Stimulated activated CD8-positive, alpha-beta memory T cell treated with anti-CD3 and anti-CD28 coated beads, Interleukin-15, amount 100 ng/mL, for 1 hour (primary cell): Measurements from ENCODE around the gene MRPL20.
"Not testable (repeated sequence)": the region's sequence is repeated elsewhere in the genome, so short reads cannot be mapped to it uniquely, and the experiment has no call there.

Experiments used
- DNase-seq: peaks from one replicate; pipeline ENCODE4 v3.0.0-alpha.2; 2020; ENCODE audit warnings: low read depth

The MRPL20 gene

GRCh38 chr1:1385931-1386330 is 21.2 kb downstream of the MRPL20 start:
- DNase-seq, result no peak

- not testable (repeated sequence) for DNase-seq
These were observed 21.8 kb downstream of the MRPL20 start for GRCh38 chr1:1385339-1385738.

- DNase-seq, result no peak
These were observed 25.8 kb downstream of the MRPL20 start for GRCh38 chr1:1381294-1381693.

- no peak for DNase-seq
These were observed 26.2 kb downstream of the MRPL20 start for GRCh38 chr1:1380860-1381259.

- DNase-seq, result no peak
These were observed 29.4 kb downstream of the MRPL20 start for GRCh38 chr1:1377540-1378205.

DNA sequence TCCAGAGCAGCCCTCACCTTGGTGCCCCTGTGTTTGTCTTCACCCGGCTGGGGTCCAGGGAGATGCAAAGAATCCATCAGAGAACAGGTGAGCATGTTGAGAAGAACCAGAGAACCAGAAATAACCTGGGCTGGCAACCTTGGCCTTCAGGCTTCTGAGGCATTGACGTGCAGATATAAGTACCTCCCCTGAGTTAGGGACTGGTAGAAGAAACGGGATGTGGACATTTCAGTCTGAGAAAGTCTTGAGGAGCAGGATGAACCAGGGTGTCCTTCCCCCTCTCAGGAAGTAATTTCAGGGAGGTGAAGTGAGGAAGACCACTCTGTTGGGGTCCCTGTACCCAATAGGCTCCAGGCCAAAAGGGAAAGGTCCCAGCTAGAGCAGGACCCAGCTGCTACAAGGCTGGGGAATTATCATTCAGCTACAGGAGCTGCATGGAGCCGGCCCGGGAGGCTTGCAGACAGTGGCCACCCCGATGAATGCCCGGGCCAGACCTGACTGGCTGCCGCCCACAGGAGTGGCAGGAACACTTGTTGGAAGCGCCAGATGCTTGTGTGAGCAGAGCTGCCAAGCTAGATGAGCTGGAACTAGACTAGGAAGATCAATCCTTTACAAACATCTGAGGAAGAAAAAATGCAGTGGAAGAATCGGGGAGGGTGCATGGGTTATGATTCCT is 30.4 kb downstream of the MRPL20 start:
- DNase-seq, result no peak

DNA sequence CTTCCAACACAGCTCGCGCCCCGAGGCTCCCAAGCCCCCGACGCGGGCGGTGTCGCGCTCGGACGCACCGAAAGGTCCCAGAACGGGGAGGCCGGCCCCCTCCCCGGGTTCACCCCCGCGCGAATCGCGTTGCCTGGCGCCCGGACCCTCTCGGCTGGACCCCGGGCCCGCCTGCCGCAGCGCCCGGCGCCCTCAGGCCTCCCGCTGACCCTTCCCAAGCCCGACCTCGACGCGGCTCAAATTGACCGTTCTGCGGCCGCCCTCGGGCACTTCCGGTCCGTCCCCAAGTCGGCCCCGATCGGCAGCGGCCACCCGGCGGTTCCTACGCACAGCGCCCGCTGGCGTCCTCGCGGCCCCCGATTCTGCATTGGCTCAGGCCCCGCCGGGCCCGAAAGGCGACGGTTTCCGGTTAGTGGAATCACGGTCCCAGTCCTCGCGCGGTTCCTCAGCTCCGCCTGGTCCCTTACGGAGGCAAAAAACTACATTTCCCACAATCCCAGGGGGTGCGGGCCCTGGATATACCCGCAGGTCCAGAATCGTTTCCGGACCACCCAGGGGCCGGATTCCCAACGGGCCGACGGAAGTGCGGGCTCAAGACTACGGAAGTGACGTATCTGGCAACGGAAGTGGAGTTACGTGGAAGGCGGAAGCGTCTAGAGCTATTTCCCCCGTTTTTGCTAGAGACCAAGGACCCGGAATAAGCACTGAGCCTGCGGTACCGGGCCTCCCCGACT is 32.0 kb downstream of the MRPL20 start, which contains the start of gene AURKAIP1:
Gene AURKAIP1 (minus strand): TSS at position 279 of the 734 bp plus-strand sequence. CDS start 451 bp downstream, outside the sequence.
- DNase-seq, result peak; percentile 84

- no peak for DNase-seq
These were observed 32.5 kb downstream of the MRPL20 start for GRCh38 chr1:1374589-1374928.

DNA sequence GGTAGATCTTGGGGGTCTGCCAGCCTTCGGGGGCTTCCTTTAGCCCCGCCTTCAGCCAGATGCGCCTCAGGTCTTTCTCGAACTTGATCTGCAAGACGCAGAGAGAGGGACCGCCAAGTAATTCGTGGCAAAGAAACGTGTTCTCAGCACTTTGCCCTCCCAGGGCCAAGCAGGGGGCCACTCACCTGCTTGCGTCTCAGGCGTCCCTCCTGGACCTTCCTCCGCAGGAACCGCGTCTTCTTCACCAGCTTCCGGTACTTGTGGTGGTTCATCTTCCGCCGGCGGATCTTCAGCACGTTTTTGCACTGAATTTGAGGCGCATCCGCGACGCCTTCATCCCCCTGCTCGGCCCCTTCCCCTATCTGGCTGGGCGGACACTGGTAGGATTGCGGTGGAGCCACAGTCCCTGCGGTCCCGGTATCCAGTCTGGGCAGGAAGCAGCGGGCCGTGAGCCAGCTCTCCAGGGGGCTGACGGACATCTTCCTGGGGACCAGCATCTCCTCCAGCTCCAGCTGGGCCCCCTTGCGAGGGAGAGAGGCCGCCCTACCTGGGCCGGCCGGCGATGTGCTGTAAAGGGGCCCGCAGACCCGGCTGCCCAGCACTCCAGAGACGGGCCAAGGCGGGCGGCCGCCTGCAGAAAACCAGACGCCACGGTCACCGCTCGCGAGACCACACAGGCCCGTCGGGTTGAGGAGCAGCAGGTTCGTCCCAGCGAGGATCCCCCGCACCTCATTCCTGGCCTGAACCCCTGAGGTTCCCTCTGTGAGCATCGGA is 33.1 kb downstream of the MRPL20 start:
- no peak for DNase-seq

GRCh38 chr1:1373051-1373814 is 33.9 kb downstream of the MRPL20 start:
- DNase-seq, result no peak

- DNase-seq, result peak; percentile 67
These were observed 35.1 kb downstream of the MRPL20 start for GRCh38 chr1:1371746-1372711.

DNA sequence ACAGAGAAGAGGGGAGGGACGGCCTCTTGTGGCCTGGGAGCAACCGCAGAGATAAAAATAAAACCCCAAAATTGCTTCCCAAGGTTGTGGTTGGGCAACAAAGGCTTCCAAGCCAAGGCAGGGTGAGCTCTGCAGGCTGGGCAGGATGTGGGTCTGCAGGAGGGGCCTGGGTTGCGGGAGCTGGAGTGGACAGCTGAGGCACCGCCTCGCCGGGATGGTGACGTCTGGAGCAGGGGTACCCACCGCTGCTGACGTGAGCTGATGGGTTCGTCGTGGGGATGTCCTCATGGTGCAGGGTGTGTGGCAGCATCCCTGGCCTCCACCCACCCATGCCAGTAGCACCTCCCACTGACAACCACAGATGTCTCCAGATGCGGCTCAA is 35.7 kb downstream of the MRPL20 start:
- DNase-seq, result no peak

DNA sequence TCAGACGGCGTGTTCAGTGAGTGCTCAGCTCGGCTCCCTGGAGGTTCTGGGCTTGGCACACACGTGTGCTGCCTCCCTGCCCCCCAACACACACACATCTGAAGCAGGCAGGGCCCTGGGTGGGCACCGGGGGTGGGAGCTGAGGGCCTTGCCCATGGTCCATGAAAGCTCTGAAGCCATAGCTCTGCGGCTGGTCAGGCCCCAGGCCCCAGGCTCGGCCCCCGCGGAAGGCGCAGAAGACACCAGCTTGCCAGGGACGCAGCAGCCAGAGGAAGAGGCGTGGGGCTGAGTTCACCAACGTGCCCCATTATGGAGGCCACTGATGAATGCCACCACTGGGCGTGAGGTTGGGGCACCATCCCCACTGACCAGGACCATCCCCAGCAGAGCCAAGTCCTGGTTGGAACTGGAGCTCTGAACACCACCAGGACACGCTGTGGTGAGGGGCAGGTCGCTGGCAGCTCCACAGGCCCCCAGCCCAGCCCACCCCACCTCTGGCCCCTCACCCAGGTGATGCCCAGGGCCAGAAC is 36.3 kb downstream of the MRPL20 start:
- DNase-seq, result no peak

GRCh38 chr1:1370094-1370493 is 37.0 kb downstream of the MRPL20 start:
- not testable (repeated sequence) for DNase-seq

DNA sequence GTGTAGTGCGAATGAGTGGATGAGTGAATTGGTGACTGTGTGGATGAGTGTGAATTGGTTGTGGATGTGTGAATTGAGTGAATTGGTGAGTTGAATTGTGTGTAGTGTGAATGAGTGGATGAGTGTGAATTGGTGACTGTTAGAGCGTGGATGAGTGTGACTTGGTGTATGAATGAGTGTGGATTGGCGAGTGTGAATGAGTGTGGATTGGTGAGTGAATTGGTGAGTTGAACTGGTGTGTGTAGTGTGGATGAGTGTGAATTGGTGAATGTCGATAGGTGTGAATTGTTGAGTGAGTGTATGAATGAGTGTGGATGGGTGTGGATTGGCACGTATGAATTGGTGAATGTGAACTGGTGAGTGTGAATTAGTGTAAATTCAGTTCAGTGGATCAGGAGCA is 39.8 kb downstream of the MRPL20 start:
- no peak for DNase-seq

GRCh38 chr1:1366699-1367066 is 40.4 kb downstream of the MRPL20 start:
- DNase-seq, result no peak

- no peak for DNase-seq
These were observed 41.0 kb downstream of the MRPL20 start for GRCh38 chr1:1365875-1366698.

GRCh38 chr1:1364266-1364665 is 42.8 kb downstream of the MRPL20 start:
- no peak for DNase-seq

GRCh38 chr1:1361982-1362423 is 45.1 kb downstream of the MRPL20 start:
- no peak for DNase-seq
